GM18861 (cell line): ENCODE measurements around the gene PLBD2.
A peak's percentile ranks its signal among the peaks of the same experiment; 100 is the strongest.

Source experiments
- ATAC-seq: cut with Tn5 transposase; IDR thresholded peaks from one replicate; pipeline ENCODE4 v1.9.1; 2021; ENCODE audit not compliant: unreplicated experiment

PLBD2 gene

GRCh38 chr12:113414519-113415038, 56.2 kb downstream of the PLBD2 start:
- no peak for ATAC-seq

GRCh38 chr12:113416091-113416754, 57.8 kb downstream of the PLBD2 start:
- no peak for ATAC-seq

- ATAC-seq: no peak
Measured at GRCh38 chr12:113418213-113418879, 60.0 kb downstream of the PLBD2 start.

- ATAC-seq: no peak
Measured at GRCh38 chr12:113420996-113421595, 62.7 kb downstream of the PLBD2 start.

GRCh38 chr12:113422030-113422885, 63.9 kb downstream of the PLBD2 start, which contains the start of gene SDSL:
Gene SDSL, plus strand, starts transcription at chr12:113422380. Its CDS starts 5,603 bp downstream, at chr12:113427983.
- peak; percentile 89 for ATAC-seq

GRCh38 chr12:113422886-113423669, 64.7 kb downstream of the PLBD2 start:
- ATAC-seq: no peak

- no peak for ATAC-seq
Measured at GRCh38 chr12:113424456-113424855, 66.1 kb downstream of the PLBD2 start.

GRCh38 chr12:113424915-113425823, 66.8 kb downstream of the PLBD2 start:
- no peak for ATAC-seq

GRCh38 chr12:113425960-113426453, 67.6 kb downstream of the PLBD2 start:
- ATAC-seq: no peak

GRCh38 chr12:113427882-113428281, 69.5 kb downstream of the PLBD2 start:
- ATAC-seq: no peak

- no peak for ATAC-seq
Measured at GRCh38 chr12:113428482-113428881, 70.1 kb downstream of the PLBD2 start.

GRCh38 chr12:113432986-113433385, 74.6 kb downstream of the PLBD2 start:
- ATAC-seq: no peak

GRCh38 chr12:113435367-113435766, 77.0 kb downstream of the PLBD2 start:
- ATAC-seq: no peak

GRCh38 chr12:113436586-113436985, 78.2 kb downstream of the PLBD2 start:
- no peak for ATAC-seq

GRCh38 chr12:113436993-113437728, 78.8 kb downstream of the PLBD2 start:
- ATAC-seq: no peak

GRCh38 chr12:113437729-113438100, 79.3 kb downstream of the PLBD2 start:
- no peak for ATAC-seq

- ATAC-seq: no peak
Measured at GRCh38 chr12:113438523-113439300, 80.3 kb downstream of the PLBD2 start.

GRCh38 chr12:113439301-113439597, 80.9 kb downstream of the PLBD2 start:
- ATAC-seq: no peak
